ENCODE results near the gene ADAM10.

ADAM10 gene

DNA sequence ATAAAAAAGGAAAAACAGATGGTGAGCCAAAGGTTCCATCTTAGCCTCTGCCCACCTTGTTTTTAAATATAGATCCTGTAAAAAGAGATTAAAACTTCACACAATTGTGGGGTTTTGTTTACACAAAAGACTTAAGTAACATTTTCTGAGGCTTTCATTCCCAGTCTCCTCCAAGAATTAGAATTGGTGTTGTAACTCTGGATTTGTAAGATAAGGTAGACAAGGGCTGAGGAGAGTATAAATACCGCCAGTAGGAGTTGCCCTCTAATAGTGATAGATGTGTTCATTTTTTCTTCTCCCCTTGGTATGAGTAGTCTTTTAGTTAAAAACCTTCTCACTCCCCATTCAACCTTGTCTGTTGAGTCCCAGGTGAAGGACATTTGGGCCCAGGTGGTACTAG is 30.0 kb upstream of the ADAM10 start:
- H3K4me3 ChIP-seq (ENCODE audit: low read depth, low read length) = no peak overlapping the region
- TF ChIP-seq, protein P1, sequence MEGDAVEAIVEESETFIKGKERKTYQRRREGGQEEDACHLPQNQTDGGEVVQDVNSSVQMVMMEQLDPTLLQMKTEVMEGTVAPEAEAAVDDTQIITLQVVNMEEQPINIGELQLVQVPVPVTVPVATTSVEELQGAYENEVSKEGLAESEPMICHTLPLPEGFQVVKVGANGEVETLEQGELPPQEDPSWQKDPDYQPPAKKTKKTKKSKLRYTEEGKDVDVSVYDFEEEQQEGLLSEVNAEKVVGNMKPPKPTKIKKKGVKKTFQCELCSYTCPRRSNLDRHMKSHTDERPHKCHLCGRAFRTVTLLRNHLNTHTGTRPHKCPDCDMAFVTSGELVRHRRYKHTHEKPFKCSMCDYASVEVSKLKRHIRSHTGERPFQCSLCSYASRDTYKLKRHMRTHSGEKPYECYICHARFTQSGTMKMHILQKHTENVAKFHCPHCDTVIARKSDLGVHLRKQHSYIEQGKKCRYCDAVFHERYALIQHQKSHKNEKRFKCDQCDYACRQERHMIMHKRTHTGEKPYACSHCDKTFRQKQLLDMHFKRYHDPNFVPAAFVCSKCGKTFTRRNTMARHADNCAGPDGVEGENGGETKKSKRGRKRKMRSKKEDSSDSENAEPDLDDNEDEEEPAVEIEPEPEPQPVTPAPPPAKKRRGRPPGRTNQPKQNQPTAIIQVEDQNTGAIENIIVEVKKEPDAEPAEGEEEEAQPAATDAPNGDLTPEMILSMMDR (IDR thresholded peaks at IDR 0.05; ENCODE audit: low read depth, low read length) = no peak
- in situ Hi-C loops (cut with HindIII; ENCODE audit: low sequenced_read_pairs) = no loop called here
- DNase-seq (ENCODE audit: low read depth, low spot score) = no peak

DNA sequence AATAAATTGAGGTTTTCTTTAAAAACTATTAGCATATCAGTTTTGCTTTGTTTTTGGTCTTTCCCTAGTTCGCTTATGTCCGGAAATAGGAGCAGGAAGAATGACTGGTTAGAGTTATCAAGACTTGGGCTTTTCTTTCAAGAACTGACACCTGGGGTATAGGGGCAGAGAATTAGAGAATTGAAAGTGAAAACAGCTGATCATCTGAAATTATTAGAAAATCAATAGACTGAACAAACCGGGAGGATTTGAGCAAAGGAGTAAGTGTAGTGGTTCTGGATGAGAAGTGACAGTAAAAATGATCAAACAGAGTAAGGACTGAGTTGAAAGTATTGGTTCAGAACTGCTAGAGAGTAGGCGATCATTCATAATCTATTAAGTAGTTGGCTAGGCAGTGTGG is 27.6 kb upstream of the ADAM10 start:
- in situ Hi-C loops (cut with HindIII; ENCODE audit: low sequenced_read_pairs) = no loop called here
- H3K4me3 ChIP-seq (ENCODE audit: low read depth, low read length) = no peak overlapping the region
- no peak for DNase-seq (ENCODE audit: low read depth, low spot score)
- TF ChIP-seq, protein P1 (IDR thresholded peaks at IDR 0.05; ENCODE audit: low read depth, low read length) = no peak

DNA sequence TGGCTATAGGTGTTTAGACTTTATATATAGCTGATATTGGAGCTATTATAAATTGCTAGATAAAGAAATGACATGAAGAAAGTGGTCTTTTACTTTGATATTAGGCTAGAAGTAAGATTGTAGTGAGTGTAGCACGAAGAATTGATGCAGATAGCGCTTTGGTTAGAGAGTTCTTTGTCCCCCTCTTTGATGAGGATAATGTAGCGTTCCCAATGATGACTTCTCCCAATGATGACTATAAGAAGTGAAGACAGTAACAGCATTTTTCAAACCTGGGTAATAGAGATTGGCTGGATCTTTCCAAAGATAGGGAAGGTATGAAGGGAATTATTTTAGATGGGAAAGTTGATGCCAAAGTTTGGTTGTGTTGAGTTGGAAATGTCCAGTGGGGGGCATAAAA is 25.9 kb upstream of the ADAM10 start:
- H3K4me3 ChIP-seq (ENCODE audit: low read depth, low read length) = no peak overlapping the region
- TF ChIP-seq, protein P1 (IDR thresholded peaks at IDR 0.05; ENCODE audit: low read depth, low read length) = no peak
- in situ Hi-C loops (cut with HindIII; ENCODE audit: low sequenced_read_pairs) = no loop called here
- DNase-seq (ENCODE audit: low read depth, low spot score) = no peak

DNA sequence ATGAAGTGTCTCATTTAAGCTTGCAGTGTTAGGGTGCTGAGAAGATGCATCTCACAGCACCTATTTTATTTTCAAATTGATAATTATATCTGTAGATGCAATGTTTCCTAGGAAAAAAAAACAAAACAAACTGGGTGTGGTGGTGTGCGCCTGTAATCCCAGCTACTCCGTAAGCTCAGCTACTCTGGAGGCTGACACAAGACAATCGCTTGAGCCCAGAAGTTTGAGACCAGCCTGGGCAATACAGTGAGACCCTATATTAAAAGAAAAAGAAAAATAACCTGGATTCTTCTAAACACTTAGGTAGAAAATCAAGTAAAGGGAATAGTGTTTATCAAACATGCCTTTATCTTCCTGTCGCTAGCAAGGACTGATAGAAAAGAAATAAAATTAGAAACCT is 23.5 kb upstream of the ADAM10 start:
- in situ Hi-C loops (cut with HindIII; ENCODE audit: low sequenced_read_pairs) = no loop called here
- TF ChIP-seq, protein P1 (IDR thresholded peaks at IDR 0.05; ENCODE audit: low read depth, low read length) = no peak
- DNase-seq (ENCODE audit: low read depth, low spot score) = no peak
- H3K4me3 ChIP-seq (ENCODE audit: low read depth, low read length) = peak overlapping the region; percentile 92

DNA sequence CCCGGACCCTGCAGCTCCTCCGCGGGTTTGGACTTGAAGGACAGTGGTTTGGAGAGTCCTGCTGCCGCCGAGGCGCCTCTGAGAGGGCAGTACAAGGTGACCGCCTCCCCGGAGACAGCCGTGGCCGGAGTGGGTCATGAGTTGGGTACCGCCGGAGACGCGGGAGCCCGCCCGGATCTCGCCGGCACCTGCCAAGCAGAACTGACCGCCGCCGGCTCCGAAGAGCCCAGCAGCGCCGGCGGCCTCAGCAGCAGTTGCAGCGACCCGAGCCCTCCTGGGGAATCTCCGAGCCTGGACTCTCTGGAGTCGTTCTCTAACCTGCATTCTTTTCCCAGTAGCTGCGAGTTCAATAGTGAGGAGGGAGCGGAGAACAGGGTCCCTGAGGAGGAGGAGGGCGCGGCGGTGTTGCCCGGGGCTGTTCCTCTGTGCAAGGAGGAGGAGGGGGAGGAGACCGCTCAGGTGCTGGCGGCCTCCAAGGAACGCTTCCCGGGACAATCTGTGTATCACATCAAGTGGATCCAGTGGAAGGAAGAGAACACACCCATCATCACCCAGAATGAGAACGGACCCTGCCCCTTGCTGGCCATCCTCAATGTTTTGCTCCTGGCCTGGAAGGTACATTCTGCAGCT is 22.2 kb upstream of the ADAM10 start:
- peak; percentile 14 for DNase-seq (ENCODE audit: low read depth, low spot score)
- H3K4me3 ChIP-seq (ENCODE audit: low read depth, low read length) = peak overlapping the region; percentile 92
- in situ Hi-C loops (cut with HindIII; ENCODE audit: low sequenced_read_pairs) = no loop called here
- TF ChIP-seq, protein P1 (IDR thresholded peaks at IDR 0.05; ENCODE audit: low read depth, low read length) = no peak

DNA sequence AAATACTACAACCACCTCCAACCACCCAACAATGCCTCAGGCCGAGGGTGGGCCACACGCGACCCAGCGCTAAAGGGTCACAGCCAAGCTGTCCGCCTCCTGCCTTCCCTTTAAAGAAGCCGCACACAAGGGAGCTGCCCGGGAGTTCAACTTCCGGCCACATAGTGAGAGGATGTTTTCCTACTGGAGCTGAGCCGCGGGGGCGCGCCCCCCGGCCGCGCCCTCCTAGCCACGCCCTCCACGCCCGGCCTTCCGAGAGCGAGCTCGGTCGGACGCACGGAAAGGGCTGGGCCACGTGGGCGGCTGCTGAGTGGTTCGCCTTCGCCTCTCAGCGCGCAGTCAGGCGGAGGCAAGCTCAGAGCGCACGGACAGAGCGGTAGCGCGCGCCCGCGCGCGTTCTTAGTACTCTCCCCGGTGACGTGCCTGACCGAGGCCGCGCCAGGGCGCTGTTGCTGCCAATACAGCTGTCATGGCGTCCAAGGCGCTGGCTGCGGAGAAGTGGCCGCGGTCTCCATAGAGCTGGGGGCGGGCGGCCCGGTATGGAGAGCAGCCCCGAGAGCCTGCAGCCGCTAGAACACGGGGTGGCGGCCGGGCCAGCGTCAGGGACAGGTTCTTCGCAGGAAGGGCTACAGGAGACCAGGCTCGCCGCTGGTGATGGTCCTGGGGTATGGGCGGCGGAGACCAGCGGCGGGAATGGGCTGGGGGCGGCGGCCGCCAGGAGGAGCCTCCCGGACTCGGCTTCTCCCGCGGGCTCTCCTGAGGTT is 21.5 kb upstream of the ADAM10 start, which contains the start of gene MINDY2:
MINDY2 (plus strand) TSS at position 446 of the 764 bp plus-strand sequence; CDS start at position 540, 94 bp downstream.
- peak; percentile 100 for DNase-seq (ENCODE audit: low read depth, low spot score)
- H3K4me3 ChIP-seq (ENCODE audit: low read depth, low read length) = peak within 1 kb of the TSS; percentile 92
- TF ChIP-seq, protein P1 (IDR thresholded peaks at IDR 0.05; ENCODE audit: low read depth, low read length) = no peak
- in situ Hi-C loops (cut with HindIII; ENCODE audit: low sequenced_read_pairs) = no loop called here

Measured in astrocyte of the spinal cord (primary cell).